ENCODE results near the gene STING1. TPM values are rescaled to one million over a fixed set of nuclear protein-coding genes. Genes with fewer than 3 reads are reported as not detected.

Gene STING1
- polyA plus RNA-seq, 1 donor (not counting 4 experiments of a cell fraction or from before 2014, with no cell fraction given): 25.2 TPM

DNA sequence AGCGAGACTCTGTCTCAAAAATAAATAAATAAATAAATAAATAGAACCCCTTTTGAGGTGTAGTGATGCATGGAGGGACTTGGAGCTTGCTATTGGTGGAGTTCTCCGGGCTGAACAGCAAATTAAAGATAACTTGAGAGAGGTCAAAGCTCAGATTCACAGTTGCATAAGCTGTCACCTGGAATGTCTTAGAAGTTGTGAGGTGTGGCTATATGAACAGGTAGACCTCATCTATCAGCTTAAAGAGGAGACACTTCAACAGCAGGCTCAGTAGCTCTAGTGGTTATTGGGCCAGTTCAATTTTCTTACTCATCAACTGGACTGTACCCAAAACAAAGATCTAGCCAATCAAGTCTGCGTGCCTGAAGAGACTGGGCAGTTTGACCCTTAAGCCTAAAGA lies 11.7 kb upstream of the STING1 start:
- no peaks in the 10 kb centered on the region for H3K27me3 ChIP-seq (ENCODE audit: control insufficient read depth, extremely low read depth, insufficient read depth, low read length)
- no peak overlapping the region for H2AFZ ChIP-seq (ENCODE audit: control insufficient read depth, low read length)
- H3K4me2 ChIP-seq (ENCODE audit: control insufficient read depth, extremely low read depth, insufficient read depth, low read depth, low read length): no peak overlapping the region
- dilution Hi-C loops (cut with MboI; ENCODE audit: extremely low pct_ligation_motif_present, low sequenced_read_pairs): no loop called here
- no peak overlapping the region for H3K9ac ChIP-seq (ENCODE audit: control insufficient read depth, extremely low read depth, insufficient read depth, low read length)
- H3K79me2 ChIP-seq (ENCODE audit: control insufficient read depth, insufficient read depth, low read length): no peaks in the 10 kb centered on the region
- peaks cover 4% of the 10 kb centered on the region for H3K4me1 ChIP-seq (ENCODE audit: control insufficient read depth, extremely low read depth, insufficient read depth, low read length)
- FAIRE-seq (no peak), DNase-seq (ENCODE audit: low read depth, low spot score) (no peak)
- no peaks in the 10 kb centered on the region for H3K36me3 ChIP-seq (ENCODE audit: control insufficient read depth in 2 of 2, extremely low read depth in 1 of 2, insufficient read depth in 2 of 2, low read length in 2 of 2)
- H4K20me1 ChIP-seq (ENCODE audit: control insufficient read depth, extremely low read depth, insufficient read depth, low read length): no peaks in the 10 kb centered on the region
- H3K27ac ChIP-seq (ENCODE audit: control insufficient read depth, insufficient read depth, low read length): no peak overlapping the region
- H3K4me3 ChIP-seq (ENCODE audit: control insufficient read depth in 2 of 3, extremely low read depth in 1 of 3, insufficient read depth in 2 of 3, low read depth in 1 of 3, low read length in 3 of 3): no peak overlapping the region
- no peaks in the 10 kb centered on the region for H3K9me1 ChIP-seq (ENCODE audit: control insufficient read depth, extremely low read depth, insufficient read depth, low read length)
- no peaks in the 10 kb centered on the region for H3K9me3 ChIP-seq (ENCODE audit: control insufficient read depth, low read depth, low read length)
- TF ChIP-seq, protein P1, sequence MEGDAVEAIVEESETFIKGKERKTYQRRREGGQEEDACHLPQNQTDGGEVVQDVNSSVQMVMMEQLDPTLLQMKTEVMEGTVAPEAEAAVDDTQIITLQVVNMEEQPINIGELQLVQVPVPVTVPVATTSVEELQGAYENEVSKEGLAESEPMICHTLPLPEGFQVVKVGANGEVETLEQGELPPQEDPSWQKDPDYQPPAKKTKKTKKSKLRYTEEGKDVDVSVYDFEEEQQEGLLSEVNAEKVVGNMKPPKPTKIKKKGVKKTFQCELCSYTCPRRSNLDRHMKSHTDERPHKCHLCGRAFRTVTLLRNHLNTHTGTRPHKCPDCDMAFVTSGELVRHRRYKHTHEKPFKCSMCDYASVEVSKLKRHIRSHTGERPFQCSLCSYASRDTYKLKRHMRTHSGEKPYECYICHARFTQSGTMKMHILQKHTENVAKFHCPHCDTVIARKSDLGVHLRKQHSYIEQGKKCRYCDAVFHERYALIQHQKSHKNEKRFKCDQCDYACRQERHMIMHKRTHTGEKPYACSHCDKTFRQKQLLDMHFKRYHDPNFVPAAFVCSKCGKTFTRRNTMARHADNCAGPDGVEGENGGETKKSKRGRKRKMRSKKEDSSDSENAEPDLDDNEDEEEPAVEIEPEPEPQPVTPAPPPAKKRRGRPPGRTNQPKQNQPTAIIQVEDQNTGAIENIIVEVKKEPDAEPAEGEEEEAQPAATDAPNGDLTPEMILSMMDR (optimal IDR thresholded peaks at IDR 0.05 in 1 of 3, IDR thresholded peaks at IDR 0.05 in 1 of 3, conservative IDR thresholded peaks at IDR 0.05 in 1 of 3; ENCODE audit: extremely low read depth in 1 of 3, insufficient read depth in 2 of 3, low read length in 3 of 3): no peak
- no peak for TF ChIP-seq EZH2 (IDR thresholded peaks at IDR 0.05; ENCODE audit: low read length)

GRCh38 chr5:139492700-139493192 lies 10.2 kb upstream of the STING1 start:
- FAIRE-seq: no peak
- TF ChIP-seq, protein P1 (optimal IDR thresholded peaks at IDR 0.05 in 1 of 3, IDR thresholded peaks at IDR 0.05 in 1 of 3, conservative IDR thresholded peaks at IDR 0.05 in 1 of 3; ENCODE audit: extremely low read depth in 1 of 3, insufficient read depth in 2 of 3, low read length in 3 of 3): no peak
- TF ChIP-seq EZH2 (IDR thresholded peaks at IDR 0.05; ENCODE audit: low read length): no peak

More at GRCh38 chr5:139492700-139493192, 10.2 kb upstream of the STING1 start:
- no peak overlapping the region for H2AFZ ChIP-seq (ENCODE audit: control insufficient read depth, low read length)
- DNase-seq (ENCODE audit: low read depth, low spot score): no peak
- H3K4me1 ChIP-seq (ENCODE audit: control insufficient read depth, extremely low read depth, insufficient read depth, low read length): peaks cover 4% of the 10 kb centered on the region
- H3K9me1 ChIP-seq (ENCODE audit: control insufficient read depth, extremely low read depth, insufficient read depth, low read length): no peaks in the 10 kb centered on the region
- no peak overlapping the region for H3K27ac ChIP-seq (ENCODE audit: control insufficient read depth, insufficient read depth, low read length)
- no peaks in the 10 kb centered on the region for H3K36me3 ChIP-seq (ENCODE audit: control insufficient read depth in 2 of 2, extremely low read depth in 1 of 2, insufficient read depth in 2 of 2, low read length in 2 of 2)
- H3K4me3 ChIP-seq (ENCODE audit: control insufficient read depth in 2 of 3, extremely low read depth in 1 of 3, insufficient read depth in 2 of 3, low read depth in 1 of 3, low read length in 3 of 3): no peak overlapping the region
- H3K27me3 ChIP-seq (ENCODE audit: control insufficient read depth, extremely low read depth, insufficient read depth, low read length): no peaks in the 10 kb centered on the region
- H3K9ac ChIP-seq (ENCODE audit: control insufficient read depth, extremely low read depth, insufficient read depth, low read length): no peak overlapping the region
- H3K9me3 ChIP-seq (ENCODE audit: control insufficient read depth, low read depth, low read length): no peaks in the 10 kb centered on the region
- H4K20me1 ChIP-seq (ENCODE audit: control insufficient read depth, extremely low read depth, insufficient read depth, low read length): no peaks in the 10 kb centered on the region
- H3K79me2 ChIP-seq (ENCODE audit: control insufficient read depth, insufficient read depth, low read length): no peaks in the 10 kb centered on the region
- dilution Hi-C loops (cut with MboI; ENCODE audit: extremely low pct_ligation_motif_present, low sequenced_read_pairs): no loop called here
- no peak overlapping the region for H3K4me2 ChIP-seq (ENCODE audit: control insufficient read depth, extremely low read depth, insufficient read depth, low read depth, low read length)
